Activated gamma-delta T cell treated with anti-CD3 and anti-CD28 coated beads, Interleukin-2, amount 50 U/mL, for 16 hours (primary cell): ENCODE results near the gene MOSPD3.

Experiments used
- DNase-seq: peaks from one replicate; pipeline ENCODE4 v3.0.0-alpha.2; 2020; ENCODE audit warnings: low read depth

MOSPD3 gene

GRCh38 chr7:100575746-100576383, 36.5 kb upstream of the MOSPD3 start:
- no peak for DNase-seq

DNA sequence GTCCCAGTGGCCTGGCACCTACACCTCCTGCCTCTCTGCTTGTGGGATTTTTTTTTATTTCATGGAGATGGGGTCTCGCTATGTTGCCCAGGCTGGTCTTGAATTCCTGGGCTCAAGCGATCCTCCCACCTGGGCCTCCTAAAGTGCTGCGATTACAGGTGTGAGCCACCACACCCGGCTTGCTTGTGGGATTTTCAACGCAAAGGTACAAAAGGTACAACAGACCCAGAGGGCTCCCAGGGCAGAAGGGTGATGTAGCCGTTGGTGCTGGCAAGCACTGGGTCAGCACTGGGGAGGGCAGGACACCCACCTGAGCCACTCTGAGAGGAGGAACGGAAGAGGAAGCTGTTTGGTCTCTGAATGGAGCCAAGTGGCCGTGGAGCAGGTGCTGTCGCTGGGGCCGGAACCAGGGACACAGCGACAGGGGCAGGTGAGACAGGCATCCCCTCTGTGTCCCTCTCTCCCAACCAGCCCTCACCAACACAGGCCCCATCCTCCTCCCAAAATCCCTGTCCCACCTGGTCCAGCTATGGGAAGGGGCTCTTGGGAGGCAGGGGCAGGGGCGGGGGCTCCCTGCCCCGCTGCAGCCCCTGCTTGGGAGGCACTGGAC, 35.9 kb upstream of the MOSPD3 start:
- no peak for DNase-seq

DNA sequence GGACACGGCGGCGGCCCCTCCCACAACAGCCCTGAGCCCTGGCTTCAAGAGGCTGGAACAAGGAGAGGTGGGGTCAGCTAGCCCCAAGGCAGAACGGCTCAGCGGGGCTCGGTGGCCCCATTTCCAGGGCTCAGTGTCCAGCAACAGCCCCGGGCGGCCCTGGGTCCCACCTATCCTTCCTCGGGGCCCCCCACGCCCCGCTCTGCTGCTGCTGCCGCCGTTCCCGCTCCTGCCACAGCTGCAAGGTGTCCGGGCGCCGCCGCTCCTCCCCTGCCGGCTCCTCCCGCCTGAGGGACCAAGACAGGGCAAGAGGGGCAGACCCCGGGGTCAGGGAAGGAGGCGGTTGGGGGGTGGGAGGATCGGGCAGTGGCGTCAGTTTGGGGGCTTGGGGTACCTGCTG, 35.2 kb upstream of the MOSPD3 start:
- no peak for DNase-seq

DNA sequence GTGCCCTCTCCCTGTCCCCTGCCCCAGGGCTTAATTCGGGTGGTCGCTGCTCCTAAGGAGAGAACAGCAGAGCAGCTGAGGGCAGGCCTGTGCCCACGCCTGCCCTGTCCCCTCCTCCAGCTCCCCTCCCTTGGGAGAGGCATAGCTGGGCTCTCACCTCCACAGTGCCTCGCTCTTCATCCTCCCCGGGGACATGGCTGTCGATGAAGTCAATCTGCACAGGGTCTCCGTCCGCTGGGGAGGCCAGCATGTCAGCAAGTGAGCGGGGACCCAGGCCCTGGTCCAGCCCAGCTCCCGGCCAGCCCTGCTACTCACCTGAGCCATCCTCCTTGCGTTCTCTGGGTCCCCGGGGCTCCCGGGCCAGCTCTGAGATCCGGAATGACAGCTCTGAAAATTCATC, 34.8 kb upstream of the MOSPD3 start:
- DNase-seq = no peak

DNA sequence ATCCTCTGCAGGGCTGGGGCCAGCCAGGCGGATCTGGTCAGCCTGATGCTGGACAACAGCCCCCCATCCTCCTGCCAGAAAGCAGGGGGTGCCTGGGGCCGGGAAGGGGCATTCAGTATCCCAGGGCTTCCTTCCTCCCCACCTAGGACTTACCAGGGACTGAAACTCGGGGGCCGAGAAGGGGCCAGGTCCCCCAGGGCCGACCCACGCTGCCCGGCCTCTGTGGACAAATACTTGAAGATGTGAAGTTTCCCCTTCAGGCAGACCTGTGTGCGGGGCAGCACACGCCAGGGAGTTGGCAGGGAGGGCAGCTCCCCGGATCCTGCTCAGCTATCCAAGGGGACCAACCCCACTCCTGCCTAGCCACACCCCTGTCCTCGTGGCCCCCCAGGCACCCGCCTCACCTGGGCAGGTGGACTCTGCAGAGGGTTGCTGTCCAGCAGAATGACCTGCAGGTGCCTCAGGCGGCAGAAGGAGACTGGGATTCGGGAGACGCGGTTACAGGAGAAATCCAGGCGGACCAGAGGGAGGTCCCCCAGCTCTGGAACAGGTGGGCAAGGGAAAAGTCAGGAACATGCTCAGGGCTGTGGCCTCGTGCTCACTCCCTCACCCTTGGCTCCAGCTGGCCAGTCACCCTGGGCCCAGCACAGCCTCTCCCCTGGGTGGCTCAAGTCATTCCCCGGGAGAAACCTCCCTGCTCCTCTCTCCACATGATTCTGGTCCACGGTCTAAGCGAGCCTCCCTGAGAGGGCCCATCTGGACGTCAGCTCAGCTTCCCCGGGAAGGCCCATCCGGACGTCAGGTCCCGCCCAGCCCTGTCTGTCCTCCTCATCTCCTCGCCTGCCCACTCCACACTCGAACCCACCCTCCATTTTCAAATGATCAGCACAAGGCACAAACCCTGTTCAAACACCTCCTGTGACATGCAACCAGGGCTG, 33.8 kb upstream of the MOSPD3 start:
- DNase-seq = no peak

DNA sequence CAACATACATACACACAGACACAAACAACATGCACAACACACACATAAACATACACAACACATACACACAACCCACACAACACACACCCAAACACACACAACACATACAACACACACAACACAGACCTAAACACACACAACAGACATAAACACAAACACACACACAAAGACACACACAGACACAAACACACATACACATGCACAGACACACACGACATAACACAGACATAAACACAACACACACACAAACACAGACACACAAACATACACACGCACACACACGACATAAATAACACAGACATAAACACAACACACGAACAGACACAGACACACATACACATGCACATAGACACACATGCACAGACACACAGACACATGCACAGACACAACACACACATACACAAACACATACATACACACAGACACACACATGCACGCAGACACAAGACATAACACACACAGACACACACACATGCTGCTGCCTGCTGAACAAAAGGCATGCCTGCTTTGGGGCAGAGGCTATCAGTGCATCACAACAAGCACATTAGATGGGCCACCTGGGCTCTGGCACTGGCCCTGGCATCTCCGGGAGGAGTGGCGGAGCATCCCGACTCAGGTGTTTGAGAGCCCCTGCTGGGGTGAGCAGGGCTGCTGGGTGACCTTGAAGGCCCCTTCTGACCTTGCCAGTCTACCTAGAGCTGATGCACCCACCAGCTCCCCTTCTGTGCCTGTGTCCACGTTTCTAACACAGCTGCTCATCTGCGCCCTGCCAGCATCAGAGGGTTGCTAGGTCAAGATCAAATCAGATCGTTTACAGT, 31.7 kb upstream of the MOSPD3 start:
- no peak for DNase-seq

GRCh38 chr7:100582041-100582579, 30.2 kb upstream of the MOSPD3 start:
- no peak for DNase-seq

GRCh38 chr7:100582650-100583049, 29.7 kb upstream of the MOSPD3 start:
- no peak for DNase-seq

DNA sequence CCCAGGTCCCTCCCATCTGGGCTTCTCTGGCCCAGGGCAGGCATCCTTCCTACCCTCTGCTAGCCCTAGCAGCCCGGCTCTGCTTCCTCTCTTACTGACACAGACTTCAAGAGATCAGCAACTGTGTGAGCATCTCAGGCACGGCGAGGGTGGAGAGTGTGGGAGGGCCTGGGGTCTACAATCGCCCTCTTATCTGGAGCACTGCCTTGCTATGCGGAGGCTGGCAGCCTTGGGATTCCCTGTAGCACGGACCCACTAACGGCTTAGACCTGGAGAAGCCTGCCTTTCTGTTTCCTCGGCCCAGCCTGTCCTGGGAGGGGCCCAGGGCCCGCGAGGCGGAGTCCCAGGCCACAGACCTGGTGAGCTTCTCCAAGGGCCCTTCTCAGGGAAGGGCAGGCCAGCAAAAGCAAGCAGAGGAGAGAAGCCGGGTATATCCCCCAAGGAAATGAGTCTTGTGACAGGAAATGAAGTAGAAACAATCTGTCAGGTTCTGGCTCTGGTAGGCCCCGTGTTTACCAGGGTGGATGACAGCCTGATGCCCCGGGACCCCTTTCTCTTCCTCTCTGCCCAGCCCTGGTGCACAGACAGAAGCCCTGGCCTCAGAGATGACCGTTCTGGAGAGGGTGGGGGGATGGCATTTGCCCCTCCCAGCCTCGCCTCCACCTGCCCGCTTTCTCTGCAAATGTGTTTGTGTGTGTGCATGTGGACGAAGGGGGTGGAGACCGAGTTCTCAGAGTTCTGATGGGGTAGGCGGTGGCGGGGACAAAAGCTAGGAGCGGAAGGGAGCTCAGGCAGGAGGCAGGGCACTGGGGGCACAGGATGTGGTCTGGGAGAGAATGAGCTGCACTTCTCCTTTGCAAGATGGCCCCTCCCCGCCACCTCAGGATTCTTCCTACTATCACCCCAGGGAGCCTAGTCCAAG, 28.9 kb upstream of the MOSPD3 start:
- peak; percentile 40 for DNase-seq

GRCh38 chr7:100584054-100584682, 28.2 kb upstream of the MOSPD3 start:
- no peak for DNase-seq

DNA sequence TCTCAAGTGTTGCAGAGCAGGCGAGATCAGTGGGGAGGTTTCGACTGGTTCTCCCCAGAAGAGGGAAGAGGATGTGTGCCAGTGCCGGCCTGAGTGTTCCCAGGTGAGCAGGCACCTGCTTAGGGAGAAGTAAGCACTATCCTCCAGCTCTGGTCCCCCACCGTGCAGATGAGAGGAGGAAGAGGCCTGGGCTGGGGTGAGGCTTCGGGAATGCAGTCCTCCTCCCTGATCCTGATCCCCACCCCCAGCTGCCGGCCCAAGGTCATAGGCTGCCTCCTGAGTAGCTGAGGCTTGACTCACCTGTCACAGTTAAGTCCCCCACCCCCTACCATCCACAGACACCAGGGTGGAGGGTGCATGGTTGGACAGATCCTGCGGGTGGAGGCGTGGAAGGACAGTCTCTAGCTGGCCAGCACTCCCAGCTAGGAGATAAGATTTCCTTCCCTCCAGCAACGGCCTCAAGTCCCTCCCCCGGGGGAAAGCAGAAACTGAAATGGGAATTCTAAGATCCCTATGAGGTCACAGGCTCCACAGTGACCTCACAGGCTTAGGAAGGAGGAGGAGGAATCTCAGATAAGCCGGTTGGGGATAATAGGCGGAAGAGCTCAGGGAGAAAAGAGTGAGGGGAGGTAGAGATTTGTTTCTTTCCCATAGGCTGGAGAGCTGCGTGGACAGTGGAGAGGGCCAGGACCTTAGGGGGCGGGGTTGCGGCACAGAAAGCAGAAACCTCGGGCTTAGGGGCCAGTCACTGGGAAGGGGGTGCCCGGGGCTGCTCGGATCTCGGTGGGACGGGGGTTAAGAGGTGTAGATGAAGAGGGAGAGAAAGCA, 27.4 kb upstream of the MOSPD3 start:
- no peak for DNase-seq

GRCh38 chr7:100585511-100586265, 26.7 kb upstream of the MOSPD3 start, which contains the start of gene LRCH4:
Gene LRCH4 (minus strand): TSS chr7:100586129. CDS start chr7:100586100, 29 bp downstream.
- peak; percentile 36 for DNase-seq

GRCh38 chr7:100586266-100587025, 25.9 kb upstream of the MOSPD3 start, which contains the start of gene FBXO24:
Gene FBXO24 (plus strand): TSS chr7:100586328. CDS start chr7:100586626, 298 bp downstream.
- DNase-seq = peak; percentile 99

GRCh38 chr7:100588438-100588837, 23.9 kb upstream of the MOSPD3 start:
- DNase-seq = no peak

GRCh38 chr7:100589341-100589947, 22.9 kb upstream of the MOSPD3 start:
- DNase-seq = no peak

GRCh38 chr7:100590077-100590737, 22.1 kb upstream of the MOSPD3 start:
- no peak for DNase-seq

- DNase-seq = no peak
Observed at GRCh38 chr7:100591596-100591995, 20.7 kb upstream of the MOSPD3 start.
